Testis (tissue), 3 donors: ENCODE results near the gene DPEP1. TPM values are rescaled to one million over a fixed set of nuclear protein-coding genes. Genes with fewer than 3 reads are reported as not detected.

Experiments
- DNase-seq: peaks from one replicate; pipeline ENCODE4 v3.0.0-alpha.2; 2019
- H3K27ac ChIP-seq, 2 donors: fragments of 200-600 bp; sonication (generic); one replicate each; pipeline ENCODE4 v1.5.1; 2019
- H3K27me3 ChIP-seq: fragments of 200-600 bp; sonication (generic); one replicate; pipeline ENCODE4 v1.5.1; 2019
- H3K36me3 ChIP-seq: fragments of 200-600 bp; sonication (generic); one replicate; pipeline ENCODE4 v1.5.1; 2017; ENCODE audit warnings: low read depth; ENCODE audit errors: missing control alignments
- H3K4me1 ChIP-seq: fragments of 200-600 bp; sonication (generic); one replicate; pipeline ENCODE4 v1.5.1; 2019
- H3K4me3 ChIP-seq, 2 donors: fragments of 200-600 bp; sonication (generic); one replicate each; pipeline ENCODE4 v1.5.1; 2017 to 2019
- H3K9me3 ChIP-seq: fragments of 200-600 bp; sonication (generic); one replicate; pipeline ENCODE4 v1.5.1; 2017
- CTCF ChIP-seq, 3 experiments: fragments of 450-650 bp in 2 of 3; fragments of 200-600 bp in 1 of 3; sonication (generic) in 1 of 3; IDR thresholded peaks; one replicate each; pipeline ENCODE4 v1.5.1; 2016 to 2019; ENCODE audit warnings: antibody characterized with exemption in 3 of 3, mild to moderate bottlenecking in 2 of 3, moderate library complexity in 1 of 3
- POLR2A ChIP-seq: fragments of 450-650 bp; IDR thresholded peaks from one replicate; pipeline ENCODE4 v1.6.1; 2017; ENCODE audit warnings: antibody characterized with exemption, mild to moderate bottlenecking, moderate library complexity
- WGBS, 2 donors: methylation state at CpG; one replicate each; pipeline ENCODE4 v1.1.5; 2018; 5-methylcytosine and 5-hydroxymethylcytosine counted together
- intact Hi-C: fragments of 100-400 bp; cut with DNase I; formaldehyde crosslinking; loops from one replicate; pipeline ENCODE4 v1.15.1; 2023; ENCODE audit warnings: low total_unique reads
- polyA plus RNA-seq: library from polyadenylated mRNA; stranded (reverse); fragments of 350-450 nt; fragmentation: Illumina TruSeq; extraction: RNeasy Lipid Tissue Mini Kit (QIAGEN cat#74804); gene quantifications from one replicate; pipeline ENCODE4 v1.2.3, GENCODE V29; 2014; ENCODE audit warnings: low read depth, low replicate concordance; ENCODE audit not compliant: insufficient read depth
- total RNA-seq, 2 donors: library from RNA; depleted of rRNA; stranded (reverse); fragments of >200 nt; gene quantifications; one replicate each; pipeline ENCODE4 v1.2.3, GENCODE V29; 2016

Gene DPEP1
- total and polyA plus RNA-seq, 3 donors from 2014 or later: 105 to 256 (median 125) TPM

GRCh38 chr16:89618109-89618998 lies 4.9 kb downstream of the DPEP1 start:
- WGBS, 2 donors: 77% methylated on average over 16 of the region's 16 CpGs
- Histone ChIP-seq H3K27ac (no peak overlapping the region), H3K4me3 (no peak overlapping the region), H3K4me1 (peaks cover 7% of the 10 kb centered on the region), H3K27me3 (no peaks in the 10 kb centered on the region), H3K36me3 (no peaks in the 10 kb centered on the region), H3K9me3 (no peaks in the 10 kb centered on the region)
- no peak for TF ChIP-seq CTCF (IDR thresholded peaks at IDR 0.05)
- TF ChIP-seq POLR2A: no peak
- DNase-seq: no peak
- intact Hi-C loops: no loop called here

GRCh38 chr16:89619840-89620239 lies 6.4 kb downstream of the DPEP1 start:
- intact Hi-C loops: no loop called here
- 38 to 57% methylated on average over 9 to 12 of the region's 12 CpGs for WGBS, 2 donors
- Histone ChIP-seq H3K9me3 (no peaks in the 10 kb centered on the region), H3K27me3 (no peaks in the 10 kb centered on the region), H3K36me3 (no peaks in the 10 kb centered on the region), H3K4me1 (peaks cover 13% of the 10 kb centered on the region), H3K4me3 (no peak overlapping the region), H3K27ac (peak overlapping the region; percentile 65 to 79)
- peak; percentile 75 for DNase-seq
- TF ChIP-seq CTCF (IDR thresholded peaks at IDR 0.05) (no peak), POLR2A (no peak)

GRCh38 chr16:89620406-89620841 lies 7.0 kb downstream of the DPEP1 start:
- peak overlapping the region; percentile 65 to 79 for H3K27ac ChIP-seq
- DNase-seq: peak; percentile 66
- intact Hi-C loops: no loop called here
- H3K4me1 ChIP-seq: peaks cover 14% of the 10 kb centered on the region
- H3K4me3 ChIP-seq: peak overlapping the region; percentile 43 to 56
- TF ChIP-seq POLR2A (no peak), CTCF (IDR thresholded peaks at IDR 0.05) (no peak)
- no peaks in the 10 kb centered on the region for H3K36me3 ChIP-seq
- H3K27me3 ChIP-seq: no peaks in the 10 kb centered on the region
- no peaks in the 10 kb centered on the region for H3K9me3 ChIP-seq
- WGBS, 2 donors: 58 to 76% methylated on average over 8 to 16 of the region's 16 CpGs

- Histone ChIP-seq H3K27ac (peak overlapping the region; percentile 65 to 79), H3K9me3 (no peaks in the 10 kb centered on the region), H3K4me3 (peak overlapping the region; percentile 43 to 56), H3K27me3 (no peaks in the 10 kb centered on the region), H3K36me3 (no peaks in the 10 kb centered on the region), H3K4me1 (peaks cover 14% of the 10 kb centered on the region)
- TF ChIP-seq POLR2A (no peak), CTCF (IDR thresholded peaks at IDR 0.05) (no peak)
- 67 to 74% methylated on average over 14 to 18 of the region's 18 CpGs for WGBS, 2 donors
- no peak for DNase-seq
- intact Hi-C loops: no loop called here
These were observed 7.8 kb downstream of the DPEP1 start for GRCh38 chr16:89621136-89621697.
